Uterus (tissue), 4 donors: ENCODE results near the gene ANAPC16. TPM values are rescaled to one million over a fixed set of nuclear protein-coding genes. Genes with fewer than 3 reads are reported as not detected.
"Not testable (repeated sequence)": the region's sequence is repeated elsewhere in the genome, so short reads cannot be mapped to it uniquely, and the experiment has no call there.

ENCODE experiments used
- DNase-seq, 2 donors: peaks; one replicate each; pipeline ENCODE4 v3.0.0-alpha.2; 2019 to 2020
- H3K27ac ChIP-seq, 2 donors: fragments of 200-600 bp; sonication (generic); 1 replicate in 1 of 2; 2 replicates in 1 of 2; pipeline ENCODE4 v1.5.1; 2016 to 2018
- H3K27me3 ChIP-seq, 2 donors: fragments of 200-600 bp; sonication (generic); one replicate each; pipeline ENCODE4 v1.5.1; 2018 to 2019; ENCODE audit warnings: control low read depth in 1 of 2
- H3K36me3 ChIP-seq, 2 donors: fragments of 200-600 bp; sonication (generic); one replicate each; pipeline ENCODE4 v1.5.1; 2019; ENCODE audit warnings: control low read depth in 1 of 2
- H3K4me1 ChIP-seq, 2 donors: fragments of 200-600 bp; sonication (generic); one replicate each; pipeline ENCODE4 v1.5.1; 2018 to 2019; ENCODE audit warnings: control low read depth in 1 of 2
- H3K4me3 ChIP-seq, 2 donors: fragments of 200-600 bp; sonication (generic); 1 replicate in 1 of 2; 2 replicates in 1 of 2; pipeline ENCODE4 v1.5.1; 2018 to 2019; ENCODE audit warnings: mild to moderate bottlenecking in 1 of 2
- H3K9me3 ChIP-seq, 2 donors: fragments of 200-600 bp; sonication (generic); one replicate each; pipeline ENCODE4 v1.5.1; 2019; ENCODE audit warnings: control low read depth in 1 of 2
- CTCF ChIP-seq, 4 experiments: fragments of 200-600 bp in 2 of 4; fragments of 450-650 bp in 2 of 4; sonication (generic) in 2 of 4; IDR thresholded peaks; one replicate each; pipeline ENCODE4 v1.5.1; 2016 to 2019; ENCODE audit warnings: antibody characterized with exemption in 4 of 4, mild to moderate bottlenecking in 2 of 4, moderate library complexity in 1 of 4
- POLR2A ChIP-seq, 2 donors: fragments of 450-650 bp; IDR thresholded peaks; one replicate each; pipeline ENCODE4 v1.6.1; 2016; ENCODE audit warnings: antibody characterized with exemption in 2 of 2, mild to moderate bottlenecking in 1 of 2, moderate library complexity in 1 of 2
- intact Hi-C: fragments of 100-400 bp; cut with DNase I; formaldehyde crosslinking; loops from one replicate; pipeline ENCODE4 v1.15.1; 2023; ENCODE audit warnings: low total_unique reads
- total RNA-seq, 4 donors: library from RNA; depleted of rRNA in 3 of 4; stranded (reverse); fragments of >200 nt in 3 of 4; gene quantifications; one replicate each; pipeline versions ENCODE4 v1.1.0 to v1.2.4, GENCODE V29; 2014 to 2023
- donor health status: DM: yes; HTN: yes; CAD: no.

Gene ANAPC16
- total RNA-seq, 4 donors from 2014 or later = 83.8 to 144 (median 101) TPM

GRCh38 chr10:72200883-72201282, 14.9 kb upstream of the ANAPC16 start:
- intact Hi-C loops = no loop called here
- no peaks in the 10 kb centered on the region for H3K36me3 ChIP-seq
- H3K9me3 ChIP-seq = no peaks in the 10 kb centered on the region
- DNase-seq = no peak
- H3K27me3 ChIP-seq = no peaks in the 10 kb centered on the region
- TF ChIP-seq POLR2A (IDR thresholded peaks at IDR 0.05) (no peak), CTCF (IDR thresholded peaks at IDR 0.05) (no peak)
- no peak overlapping the region for H3K4me3 ChIP-seq
- H3K27ac ChIP-seq = no peak overlapping the region
- H3K4me1 ChIP-seq = no peaks in the 10 kb centered on the region

GRCh38 chr10:72201293-72201692, 14.5 kb upstream of the ANAPC16 start:
- Histone ChIP-seq H3K4me3 (no peak overlapping the region), H3K36me3 (no peaks in the 10 kb centered on the region), H3K27ac (no peak overlapping the region), H3K4me1 (no peaks in the 10 kb centered on the region), H3K27me3 (no peaks in the 10 kb centered on the region), H3K9me3 (no peaks in the 10 kb centered on the region)
- intact Hi-C loops = no loop called here
- TF ChIP-seq CTCF (IDR thresholded peaks at IDR 0.05) = no peak
- TF ChIP-seq POLR2A (IDR thresholded peaks at IDR 0.05) = no peak
- DNase-seq = no peak

- Histone ChIP-seq H3K27me3 (no peaks in the 10 kb centered on the region), H3K4me1 (no peaks in the 10 kb centered on the region), H3K27ac (no peak overlapping the region), H3K9me3 (no peaks in the 10 kb centered on the region), H3K4me3 (no peak overlapping the region), H3K36me3 (no peaks in the 10 kb centered on the region)
- no peak for TF ChIP-seq POLR2A (IDR thresholded peaks at IDR 0.05)
- TF ChIP-seq CTCF (IDR thresholded peaks at IDR 0.05) = no peak
- intact Hi-C loops = no loop called here
- DNase-seq = no peak
These were observed 11.5 kb upstream of the ANAPC16 start for GRCh38 chr10:72204296-72204695.

- Histone ChIP-seq H3K27ac (no peak overlapping the region), H3K27me3 (no peaks in the 10 kb centered on the region), H3K36me3 (no peaks in the 10 kb centered on the region), H3K4me1 (no peaks in the 10 kb centered on the region), H3K4me3 (no peak overlapping the region), H3K9me3 (no peaks in the 10 kb centered on the region)
- no peak for DNase-seq
- intact Hi-C loops = no loop called here
- no peak for TF ChIP-seq POLR2A (IDR thresholded peaks at IDR 0.05)
- TF ChIP-seq CTCF (IDR thresholded peaks at IDR 0.05) = no peak
These were observed 11.1 kb upstream of the ANAPC16 start for GRCh38 chr10:72204724-72205123.

- Histone ChIP-seq H3K27ac (no peak overlapping the region), H3K9me3 (no peaks in the 10 kb centered on the region), H3K36me3 (no peaks in the 10 kb centered on the region), H3K4me3 (no peak overlapping the region), H3K4me1 (no peaks in the 10 kb centered on the region), H3K27me3 (no peaks in the 10 kb centered on the region)
- DNase-seq = no peak
- intact Hi-C loops = no loop called here
- TF ChIP-seq POLR2A (IDR thresholded peaks at IDR 0.05) = no peak
- no peak for TF ChIP-seq CTCF (IDR thresholded peaks at IDR 0.05)
These were observed 9.1 kb upstream of the ANAPC16 start for GRCh38 chr10:72206511-72207229.

GRCh38 chr10:72208526-72208925, 7.3 kb upstream of the ANAPC16 start:
- H3K27me3 ChIP-seq, H3K36me3 ChIP-seq, H3K4me1 ChIP-seq, DNase-seq, H3K27ac ChIP-seq, H3K9me3 ChIP-seq, H3K4me3 ChIP-seq, intact Hi-C loops: not testable (repeated sequence)

GRCh38 chr10:72211381-72211780, 4.4 kb upstream of the ANAPC16 start:
- H3K27ac ChIP-seq, H3K4me3 ChIP-seq, H3K4me1 ChIP-seq, H3K27me3 ChIP-seq, DNase-seq, H3K9me3 ChIP-seq, H3K36me3 ChIP-seq: not testable (repeated sequence)
- intact Hi-C loops = loop anchor here (10.0 kb wide), 1 partner anchor 63 kb away; the partner anchor contains the start of gene DDIT4

- DNase-seq, H3K36me3 ChIP-seq, H3K27me3 ChIP-seq, H3K4me1 ChIP-seq, H3K4me3 ChIP-seq, H3K9me3 ChIP-seq, H3K27ac ChIP-seq: not testable (repeated sequence)
- intact Hi-C loops = loop anchor here (10.0 kb wide), 1 partner anchor 63 kb away; the partner anchor contains the start of gene DDIT4
These were observed 4.0 kb upstream of the ANAPC16 start for GRCh38 chr10:72211832-72212231.
